ENCODE data around the gene ZNF90. TPM values are rescaled to one million over a fixed set of nuclear protein-coding genes. Genes with fewer than 3 reads are reported as not detected.
"Not testable (repeated sequence)": the region's sequence is repeated elsewhere in the genome, so short reads cannot be mapped to it uniquely, and the experiment has no call there.

ZNF90 gene
- total and polyA plus RNA-seq, 4 donors: 0.13 to 1.8 (median 0.17) TPM

- Histone ChIP-seq H3K4me1 (ENCODE audit: control insufficient read depth in 4 of 4, insufficient read depth in 4 of 4, low read length in 3 of 4) (no peaks in the 10 kb centered on the region), H3K27ac (ENCODE audit: low read depth in 1 of 2, low read length in 2 of 2) (no peak overlapping the region), H3K27me3 (ENCODE audit: control insufficient read depth in 4 of 4, insufficient read depth in 4 of 4, low read length in 3 of 4) (no peaks in the 10 kb centered on the region), H3K9me3 (ENCODE audit: control insufficient read depth in 4 of 4, low read length in 3 of 4) (peaks cover 0 to 4% (median 2%) of the 10 kb centered on the region in 4 donors), H3K36me3 (ENCODE audit: control insufficient read depth in 4 of 4, insufficient read depth in 3 of 4, low read depth in 1 of 4, low read length in 3 of 4) (no peaks in the 10 kb centered on the region), H3K9ac (ENCODE audit: low read depth in 1 of 2, low read length in 2 of 2) (no peak overlapping the region), H3K4me3 (ENCODE audit: low read depth in 1 of 3, low read length in 3 of 3) (no peak overlapping the region)
- no peak for DNase-seq (ENCODE audit: low spot score)
- WGBS: 78% methylated on average over 3 of the region's 3 CpGs
- TF ChIP-seq FOXA2 (IDR thresholded peaks at IDR 0.05): no peak
- TF ChIP-seq RXRA (IDR thresholded peaks at IDR 0.05): no peak
These were observed 33.1 kb upstream of the ZNF90 start for GRCh38 chr19:20044663-20045062.

DNA sequence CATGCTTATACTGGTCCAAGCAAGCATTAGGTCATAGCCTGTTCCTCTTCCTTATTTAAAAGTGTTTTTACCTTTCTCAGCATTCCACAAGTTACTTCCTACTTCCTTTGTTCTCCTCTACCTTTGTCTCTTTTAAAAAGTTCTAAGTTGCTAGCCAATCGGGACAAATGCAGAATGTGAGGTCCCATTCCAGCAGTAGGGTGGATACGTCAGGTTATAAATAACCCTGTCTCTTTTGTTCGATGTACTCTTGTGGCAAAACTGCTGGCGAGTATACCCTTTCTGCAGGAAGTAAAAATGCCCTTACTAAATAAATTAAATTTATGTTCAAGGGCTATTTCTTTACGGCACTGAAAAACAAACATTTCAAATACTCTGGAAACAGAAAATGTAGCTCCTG lies 32.1 kb upstream of the ZNF90 start:
- WGBS: 65% methylated on average over 5 of the region's 5 CpGs
- H3K9me3 ChIP-seq (ENCODE audit: control insufficient read depth in 4 of 4, low read length in 3 of 4); H3K27ac ChIP-seq (ENCODE audit: low read depth in 1 of 2, low read length in 2 of 2); H3K27me3 ChIP-seq (ENCODE audit: control insufficient read depth in 4 of 4, insufficient read depth in 4 of 4, low read length in 3 of 4); H3K4me1 ChIP-seq (ENCODE audit: control insufficient read depth in 4 of 4, insufficient read depth in 4 of 4, low read length in 3 of 4); H3K36me3 ChIP-seq (ENCODE audit: control insufficient read depth in 4 of 4, insufficient read depth in 3 of 4, low read depth in 1 of 4, low read length in 3 of 4); H3K4me3 ChIP-seq (ENCODE audit: low read depth in 1 of 3, low read length in 3 of 3); H3K9ac ChIP-seq (ENCODE audit: low read depth in 1 of 2, low read length in 2 of 2); DNase-seq (ENCODE audit: low spot score): not testable (repeated sequence)

GRCh38 chr19:20051841-20052768 lies 25.7 kb upstream of the ZNF90 start:
- Histone ChIP-seq H3K36me3 (ENCODE audit: control insufficient read depth in 4 of 4, insufficient read depth in 3 of 4, low read depth in 1 of 4, low read length in 3 of 4) (no peaks in the 10 kb centered on the region), H3K4me1 (ENCODE audit: control insufficient read depth in 4 of 4, insufficient read depth in 4 of 4, low read length in 3 of 4) (peaks cover 0 to 12% (median 2%) of the 10 kb centered on the region in 4 donors), H3K4me3 (ENCODE audit: low read depth in 1 of 3, low read length in 3 of 3) (peak overlapping the region; percentile 67 to 92 (median 91)), H3K27ac (ENCODE audit: low read depth in 1 of 2, low read length in 2 of 2) (peak overlapping the region; percentile 59 to 72), H3K9me3 (ENCODE audit: control insufficient read depth in 4 of 4, low read length in 3 of 4) (peaks cover 0 to 2% (median 2%) of the 10 kb centered on the region in 4 donors), H3K27me3 (ENCODE audit: control insufficient read depth in 4 of 4, insufficient read depth in 4 of 4, low read length in 3 of 4) (no peaks in the 10 kb centered on the region), H3K9ac (ENCODE audit: low read depth in 1 of 2, low read length in 2 of 2) (peak overlapping the region; percentile 35 to 77)
- DNase-seq (ENCODE audit: low spot score): peak; percentile 75
- TF ChIP-seq NR2F2 (IDR thresholded peaks at IDR 0.05) (peak; percentile 49), HNF4A (conservative IDR thresholded peaks at IDR 0.05) (peak in 1 of 2 donors; percentile 45), ZBTB33 (IDR thresholded peaks at IDR 0.05) (peak; percentile 79), FOXA2 (IDR thresholded peaks at IDR 0.05) (no peak), MAX (IDR thresholded peaks at IDR 0.05) (peak; percentile 65), FOXA1 (IDR thresholded peaks at IDR 0.05) (no peak), TAF1 (conservative IDR thresholded peaks at IDR 0.05) (peak; percentile 89), GABPA (IDR thresholded peaks at IDR 0.05 in 1 of 2, conservative IDR thresholded peaks at IDR 0.05 in 1 of 2) (peak in 1 of 2 donors; percentile 89), REST (IDR thresholded peaks at IDR 0.05) (peak; percentile 65), EGR1 (IDR thresholded peaks at IDR 0.05; ENCODE audit: low read depth in 2 of 2) (no peak), HNF4G (IDR thresholded peaks at IDR 0.05) (no peak), RXRA (IDR thresholded peaks at IDR 0.05) (peak; percentile 50 to 60), RAD21 (IDR thresholded peaks at IDR 0.05) (peak in 1 of 2 donors; percentile 40), YY1 (IDR thresholded peaks at IDR 0.05) (peak; percentile 93), JUND (IDR thresholded peaks at IDR 0.05) (no peak), SP1 (IDR thresholded peaks at IDR 0.05) (peak; percentile 90)
- TF ChIP-seq, protein P1, sequence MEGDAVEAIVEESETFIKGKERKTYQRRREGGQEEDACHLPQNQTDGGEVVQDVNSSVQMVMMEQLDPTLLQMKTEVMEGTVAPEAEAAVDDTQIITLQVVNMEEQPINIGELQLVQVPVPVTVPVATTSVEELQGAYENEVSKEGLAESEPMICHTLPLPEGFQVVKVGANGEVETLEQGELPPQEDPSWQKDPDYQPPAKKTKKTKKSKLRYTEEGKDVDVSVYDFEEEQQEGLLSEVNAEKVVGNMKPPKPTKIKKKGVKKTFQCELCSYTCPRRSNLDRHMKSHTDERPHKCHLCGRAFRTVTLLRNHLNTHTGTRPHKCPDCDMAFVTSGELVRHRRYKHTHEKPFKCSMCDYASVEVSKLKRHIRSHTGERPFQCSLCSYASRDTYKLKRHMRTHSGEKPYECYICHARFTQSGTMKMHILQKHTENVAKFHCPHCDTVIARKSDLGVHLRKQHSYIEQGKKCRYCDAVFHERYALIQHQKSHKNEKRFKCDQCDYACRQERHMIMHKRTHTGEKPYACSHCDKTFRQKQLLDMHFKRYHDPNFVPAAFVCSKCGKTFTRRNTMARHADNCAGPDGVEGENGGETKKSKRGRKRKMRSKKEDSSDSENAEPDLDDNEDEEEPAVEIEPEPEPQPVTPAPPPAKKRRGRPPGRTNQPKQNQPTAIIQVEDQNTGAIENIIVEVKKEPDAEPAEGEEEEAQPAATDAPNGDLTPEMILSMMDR (IDR thresholded peaks at IDR 0.05; ENCODE audit: low read depth, low read length, missing input control): no peak
- TF ChIP-seq, protein P2, sequence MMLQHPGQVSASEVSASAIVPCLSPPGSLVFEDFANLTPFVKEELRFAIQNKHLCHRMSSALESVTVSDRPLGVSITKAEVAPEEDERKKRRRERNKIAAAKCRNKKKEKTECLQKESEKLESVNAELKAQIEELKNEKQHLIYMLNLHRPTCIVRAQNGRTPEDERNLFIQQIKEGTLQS (IDR thresholded peaks at IDR 0.05): no peak
- WGBS: under 1% methylated on average over 43 of the region's 43 CpGs
